WTC11 (cell line): Measurements from ENCODE around the gene ELAPOR1. TPM values are rescaled to one million over a fixed set of nuclear protein-coding genes. Genes with fewer than 3 reads are reported as not detected.

ENCODE experiments used
- ATAC-seq: fragments of 200-7000 bp; cut with Tn5 transposase; 2 replicates; pipeline ENCODE4 v1.10.0; 2021; ENCODE audit warnings: mild to moderate bottlenecking, moderate library complexity
- CTCF ChIA-PET: fragments of 300-600 bp; sonication (Branson Sonifier 250); formaldehyde crosslinking; loops from one replicate; lab custom pipeline; 2021; ENCODE audit warnings: antibody characterized with exemption; lab: Charles Lee
- POLR2A ChIA-PET: fragments of 350-600 bp; sonication (Branson Sonifier 250); formaldehyde crosslinking; loops from one replicate; lab custom pipeline; 2021; ENCODE audit warnings: antibody characterized with exemption; lab: Charles Lee
- DNase-seq: peaks from one replicate; pipeline ENCODE4 v3.0.0; 2021; ENCODE audit warnings: low spot score
- H3K27ac Mint-ChIP-seq: 2 replicates; pipeline ENCODE4 v1.8.0; 2021; ENCODE audit warnings: mixed read lengths
- H3K27me3 Mint-ChIP-seq: 2 replicates; pipeline ENCODE4 v1.8.0; 2021; ENCODE audit warnings: low read depth, mild to moderate bottlenecking, moderate library complexity, mixed read lengths
- H3K36me3 Mint-ChIP-seq: 2 replicates; pipeline ENCODE4 v1.8.0; 2021; ENCODE audit warnings: mixed read lengths
- H3K4me1 Mint-ChIP-seq: 2 replicates; pipeline ENCODE4 v1.8.0; 2022; ENCODE audit warnings: mixed read lengths
- H3K4me3 Mint-ChIP-seq: 2 replicates; pipeline ENCODE4 v1.8.0; 2021; ENCODE audit warnings: mild to moderate bottlenecking, moderate library complexity, mixed read lengths
- H3K9me3 Mint-ChIP-seq: 2 replicates; pipeline ENCODE4 v1.8.0; 2021; ENCODE audit warnings: mixed read lengths
- CDX4 ChIP-seq: fragments of 250-450 bp; sonication (Bioruptor Pico); IDR thresholded peaks from 2 replicates; pipeline ENCODE4 v1.9.0; 2021; ENCODE audit warnings: moderate library complexity, mild to moderate bottlenecking, inconsistent platforms, borderline replicate concordance
- CREB1 ChIP-seq: sonication (generic); formaldehyde crosslinking; IDR thresholded peaks from 2 replicates; pipeline ENCODE4 v1.8.0; 2023; ENCODE audit warnings: mild to moderate bottlenecking, missing genetic modification reagents
- CTCF ChIP-seq: fragments of 200-600 bp; IDR thresholded peaks from 2 replicates; pipeline ENCODE4 v1.8.0; 2022; ENCODE audit warnings: antibody characterized with exemption
- E2F1 ChIP-seq: sonication (generic); formaldehyde crosslinking; IDR thresholded peaks from 2 replicates; pipeline ENCODE4 v1.8.0; 2022; ENCODE audit warnings: mild to moderate bottlenecking, missing genetic modification reagents
- FOXJ3 ChIP-seq: sonication (generic); formaldehyde crosslinking; IDR thresholded peaks from 2 replicates; pipeline ENCODE4 v1.9.0; 2021; ENCODE audit warnings: missing genetic modification reagents, mild to moderate bottlenecking, borderline replicate concordance
- FOXK1 ChIP-seq: sonication (generic); formaldehyde crosslinking; IDR thresholded peaks from 2 replicates; pipeline ENCODE4 v1.8.0; 2022; ENCODE audit warnings: mild to moderate bottlenecking, moderate library complexity, missing genetic modification reagents
- GABPB1 ChIP-seq: sonication (generic); formaldehyde crosslinking; IDR thresholded peaks from 2 replicates; pipeline ENCODE4 v1.8.1; 2023; ENCODE audit warnings: mild to moderate bottlenecking, missing genetic modification reagents
- GRHL2 ChIP-seq: fragments of 250-450 bp; sonication (Bioruptor Pico); IDR thresholded peaks from 2 replicates; pipeline ENCODE4 v1.8.0; 2022; ENCODE audit warnings: mild to moderate bottlenecking, moderate library complexity; ENCODE audit not compliant: insufficient replicate concordance, severe bottlenecking
- MYBL2 ChIP-seq: sonication (generic); formaldehyde crosslinking; IDR thresholded peaks from 2 replicates; pipeline ENCODE4 v1.8.1; 2023; ENCODE audit warnings: mild to moderate bottlenecking, moderate library complexity, missing genetic modification reagents
- NR2C2 ChIP-seq: sonication (generic); formaldehyde crosslinking; IDR thresholded peaks from 2 replicates; pipeline ENCODE4 v1.8.0; 2022; ENCODE audit warnings: mild to moderate bottlenecking, missing genetic modification reagents
- NR3C1 ChIP-seq: sonication (generic); formaldehyde crosslinking; conservative IDR thresholded peaks from 2 replicates; pipeline ENCODE4 v1.8.1; 2023; ENCODE audit warnings: low read depth, mild to moderate bottlenecking, missing genetic modification reagents
- RELA ChIP-seq: sonication (generic); formaldehyde crosslinking; IDR thresholded peaks from 2 replicates; pipeline ENCODE4 v1.8.1; 2022; ENCODE audit warnings: missing genetic modification reagents, mild to moderate bottlenecking, borderline replicate concordance
- RORB ChIP-seq: fragments of 250-450 bp; sonication (Bioruptor Pico); IDR thresholded peaks from 2 replicates; pipeline ENCODE4 v1.9.0; 2021; ENCODE audit warnings: mild to moderate bottlenecking
- SOX15 ChIP-seq: fragments of 250-450 bp; sonication (Bioruptor Pico); IDR thresholded peaks from 2 replicates; pipeline ENCODE4 v1.9.0; 2021; ENCODE audit warnings: mild to moderate bottlenecking
- TCF7 ChIP-seq: sonication (generic); formaldehyde crosslinking; IDR thresholded peaks from 2 replicates; pipeline ENCODE4 v1.8.0; 2022; ENCODE audit warnings: mild to moderate bottlenecking, low read depth, missing genetic modification reagents, moderate library complexity
- TP53 ChIP-seq: sonication (generic); formaldehyde crosslinking; IDR thresholded peaks from 2 replicates; pipeline ENCODE4 v1.8.1; 2023; ENCODE audit warnings: mild to moderate bottlenecking, missing genetic modification reagents
- ZNF121 ChIP-seq: sonication (generic); formaldehyde crosslinking; IDR thresholded peaks from 2 replicates; pipeline ENCODE4 v1.8.0; 2023; ENCODE audit warnings: missing genetic modification reagents
- ZNF138 ChIP-seq: sonication (generic); formaldehyde crosslinking; conservative IDR thresholded peaks from 2 replicates; pipeline ENCODE4 v1.8.1; 2022; ENCODE audit warnings: mild to moderate bottlenecking, moderate library complexity, missing genetic modification reagents
- ZNF512 ChIP-seq: sonication (generic); formaldehyde crosslinking; IDR thresholded peaks from 2 replicates; pipeline ENCODE4 v1.8.1; 2022; ENCODE audit warnings: missing genetic modification reagents, borderline replicate concordance
- ZSCAN18 ChIP-seq: fragments of 250-450 bp; sonication (Bioruptor Pico); IDR thresholded peaks from 2 replicates; pipeline ENCODE4 v2.1.2; 2022; ENCODE audit warnings: mild to moderate bottlenecking, moderate library complexity
- total RNA-seq: library from RNA; stranded (reverse); gene quantifications from 3 replicates; pipeline ENCODE4 v1.2.3, GENCODE V29; 2021

ELAPOR1 gene
- total RNA-seq, 1 experiment from 2014 or later = 1.1 TPM

GRCh38 chr1:109131800-109132199 is 17.9 kb downstream of the ELAPOR1 start (continued):
- TF ChIP-seq CTCF = no peak
- no peak for TF ChIP-seq RELA
- TF ChIP-seq SOX15 (CRISPR knock-in tag) = no peak
- no peak for TF ChIP-seq NR3C1 (CRISPR knock-in tag)
- no peak for TF ChIP-seq RORB (CRISPR knock-in tag)

- ChIA-PET POLR2A (no interaction called here), CTCF (interaction anchor here (2.1 kb wide), 1 partner anchor 60 kb away, joined by 5 read pairs; no protein-coding TSS in a partner anchor)
- Mint-ChIP-seq H3K27ac (no peak overlapping the region), H3K4me1 (no peaks in the 10 kb centered on the region), H3K9me3 (no peaks in the 10 kb centered on the region), H3K4me3 (no peak overlapping the region), H3K36me3 (no peaks in the 10 kb centered on the region), H3K27me3 (no peaks in the 10 kb centered on the region)
- ATAC-seq = no peak
- TF ChIP-seq ZSCAN18 (CRISPR knock-in tag) (no peak), ZNF121 (CRISPR knock-in tag) (no peak), TCF7 (CRISPR knock-in tag) (no peak), GRHL2 (CRISPR knock-in tag) (no peak), MYBL2 (CRISPR knock-in tag) (no peak), E2F1 (no peak), FOXK1 (no peak), CREB1 (CRISPR knock-in tag) (no peak), NR3C1 (CRISPR knock-in tag) (no peak), ZNF138 (CRISPR knock-in tag) (no peak), NR2C2 (CRISPR knock-in tag) (no peak), FOXJ3 (no peak), ZNF512 (no peak), TP53 (CRISPR knock-in tag) (no peak), GABPB1 (CRISPR knock-in tag) (no peak), CDX4 (CRISPR knock-in tag) (no peak)
- no peak for DNase-seq
Measured at GRCh38 chr1:109133002-109133706, 19.2 kb downstream of the ELAPOR1 start.
